Measurements from ENCODE around the gene ARPC1B.
A peak's percentile ranks its signal among the peaks of the same experiment; 100 is the strongest.
"Not testable (repeated sequence)": the region's sequence is repeated elsewhere in the genome, so short reads cannot be mapped to it uniquely, and the experiment has no call there.

ARPC1B gene

DNA sequence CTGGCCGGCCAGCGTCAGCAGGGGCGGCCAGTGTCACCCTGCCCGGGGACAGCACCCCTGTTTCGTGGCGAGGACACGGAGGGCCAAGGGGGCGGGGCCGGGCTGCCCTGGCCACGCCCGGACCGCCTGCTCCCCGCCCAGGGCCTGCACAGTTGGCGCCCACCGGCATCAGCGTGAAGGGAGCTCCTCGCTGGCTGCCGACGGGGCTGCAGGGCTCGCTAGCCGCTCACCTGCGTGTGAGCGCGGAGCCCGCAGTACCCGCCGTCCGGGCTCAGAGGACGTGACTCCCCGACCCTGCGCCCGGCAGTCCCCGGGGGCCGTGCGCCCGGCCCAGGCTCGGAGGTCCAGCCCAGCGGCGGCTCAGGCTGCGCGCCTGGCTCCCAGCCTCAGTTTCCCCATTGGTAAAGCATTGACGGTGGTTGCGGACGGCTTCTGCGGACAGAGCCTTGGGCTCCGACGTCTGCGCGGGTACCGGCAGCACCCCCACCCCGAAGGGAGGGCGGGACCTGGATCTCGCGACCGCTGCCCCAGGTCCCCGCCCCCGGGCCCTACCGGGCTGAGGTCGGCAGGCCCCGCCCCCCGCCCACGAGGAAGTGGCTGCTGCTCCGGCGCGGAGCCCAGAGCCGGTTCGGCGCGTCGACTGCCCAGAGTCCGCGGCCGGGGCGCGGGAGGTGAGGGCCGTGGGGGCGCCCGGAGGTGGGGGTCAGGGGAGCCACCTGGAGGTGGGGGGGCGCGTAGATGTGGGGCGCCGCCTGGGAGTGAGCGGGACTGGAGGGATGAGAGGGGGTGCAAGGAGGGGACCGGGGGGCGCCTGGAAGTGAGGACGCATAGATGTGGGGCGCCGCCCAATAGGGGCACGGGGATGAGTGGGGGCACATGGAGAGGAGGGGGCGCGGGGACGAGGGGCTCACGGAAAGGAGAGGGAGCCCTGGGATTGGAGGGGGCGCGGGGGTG lies at the start of gene ARPC1B:
ARPC1B (plus strand) TSS at position 620 of the 954 bp plus-strand sequence. CDS start 10,985 bp downstream, outside the sequence.
- DNase-seq (ENCODE audit: low spot score), result peak; percentile 97

DNA sequence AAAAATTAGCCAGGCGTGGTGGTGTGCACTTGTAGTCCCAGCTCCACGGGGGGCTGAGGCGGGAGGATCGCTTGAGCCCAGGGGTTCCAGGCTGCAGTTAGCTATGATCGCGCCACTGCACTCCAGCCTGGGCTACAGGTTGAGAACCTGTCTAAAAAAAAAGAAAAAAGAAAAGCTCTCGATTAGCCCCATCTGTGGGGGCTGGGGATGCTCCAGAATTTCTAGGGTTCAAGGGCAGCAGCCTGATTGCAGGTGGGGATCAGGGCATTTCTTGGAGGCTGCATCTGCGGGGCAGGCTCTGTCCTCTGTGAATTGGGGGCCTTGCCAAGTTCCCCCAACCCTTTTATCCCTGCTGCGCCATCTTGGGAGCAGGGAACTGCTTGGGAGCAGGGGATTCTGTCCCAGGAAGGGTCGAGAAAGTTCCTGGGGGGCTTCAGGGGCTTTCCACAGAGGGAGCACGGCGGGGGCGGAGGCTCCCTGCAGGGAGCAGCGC lies 49.5 kb upstream of the ARPC1B start:
- DNase-seq (ENCODE audit: low spot score), result no peak

DNA sequence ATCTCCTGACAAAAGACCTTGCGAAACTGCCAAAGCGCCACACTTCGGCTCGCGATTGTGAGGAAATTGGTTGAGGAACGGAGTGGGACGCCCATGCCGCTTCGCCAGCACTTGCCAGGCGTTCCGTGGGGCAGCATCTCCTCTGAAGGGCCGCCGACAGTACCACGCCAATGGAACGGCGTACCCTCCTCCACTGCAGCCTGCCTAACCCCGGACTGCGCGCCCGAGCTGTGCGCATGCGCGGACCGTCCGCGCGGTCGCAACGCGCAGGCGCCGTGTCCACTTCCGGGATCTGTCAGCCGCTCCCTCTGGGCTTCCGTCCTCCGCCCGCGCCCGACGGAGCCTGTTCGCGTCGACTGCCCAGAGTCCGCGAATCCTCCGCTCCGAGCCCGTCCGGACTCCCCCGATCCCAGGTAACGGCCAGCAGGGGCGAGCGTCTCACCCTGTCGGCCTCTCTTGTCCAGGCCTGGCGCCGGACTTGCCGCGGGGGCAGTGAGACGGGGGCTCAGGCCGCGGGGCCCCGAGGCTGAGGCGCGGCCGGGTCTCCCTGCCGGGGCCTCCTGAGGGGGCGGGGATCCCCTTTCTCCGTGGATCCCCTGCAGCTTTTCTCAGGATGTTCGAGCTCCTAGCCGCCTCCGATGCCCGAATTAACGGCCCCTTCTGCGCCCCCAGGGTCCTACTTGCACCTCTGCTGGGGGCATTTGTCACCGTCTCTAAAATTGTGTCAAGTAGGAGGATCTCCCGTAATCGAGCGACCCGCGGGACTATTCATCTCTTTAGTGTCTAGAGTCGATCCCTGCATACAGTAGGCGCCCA lies 48.7 kb upstream of the ARPC1B start, which contains the start of gene ARPC1A:
ARPC1A (plus strand) TSS at position 307 of the 816 bp plus-strand sequence. CDS start 7,456 bp downstream, outside the sequence.
- peak; percentile 100 for DNase-seq (ENCODE audit: low spot score)

DNA sequence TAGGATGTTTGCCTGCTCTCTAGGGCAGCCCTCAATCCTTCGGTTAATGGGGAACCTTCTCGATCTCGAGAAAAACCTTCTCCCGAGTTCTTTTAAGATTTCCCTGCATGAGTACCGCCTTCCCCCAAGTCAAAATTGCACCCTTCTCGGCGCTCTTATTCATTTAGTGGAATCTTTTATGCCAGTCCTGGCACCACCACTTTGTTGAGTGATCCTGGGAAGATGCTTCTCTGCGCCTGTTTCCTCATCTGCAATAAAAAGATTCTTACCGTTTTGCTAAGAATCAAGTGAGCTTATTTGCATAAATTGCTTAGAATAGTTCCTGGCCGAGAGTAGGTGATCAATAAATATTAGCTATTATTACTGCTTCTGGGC lies 48.1 kb upstream of the ARPC1B start:
- no peak for DNase-seq (ENCODE audit: low spot score)

DNA sequence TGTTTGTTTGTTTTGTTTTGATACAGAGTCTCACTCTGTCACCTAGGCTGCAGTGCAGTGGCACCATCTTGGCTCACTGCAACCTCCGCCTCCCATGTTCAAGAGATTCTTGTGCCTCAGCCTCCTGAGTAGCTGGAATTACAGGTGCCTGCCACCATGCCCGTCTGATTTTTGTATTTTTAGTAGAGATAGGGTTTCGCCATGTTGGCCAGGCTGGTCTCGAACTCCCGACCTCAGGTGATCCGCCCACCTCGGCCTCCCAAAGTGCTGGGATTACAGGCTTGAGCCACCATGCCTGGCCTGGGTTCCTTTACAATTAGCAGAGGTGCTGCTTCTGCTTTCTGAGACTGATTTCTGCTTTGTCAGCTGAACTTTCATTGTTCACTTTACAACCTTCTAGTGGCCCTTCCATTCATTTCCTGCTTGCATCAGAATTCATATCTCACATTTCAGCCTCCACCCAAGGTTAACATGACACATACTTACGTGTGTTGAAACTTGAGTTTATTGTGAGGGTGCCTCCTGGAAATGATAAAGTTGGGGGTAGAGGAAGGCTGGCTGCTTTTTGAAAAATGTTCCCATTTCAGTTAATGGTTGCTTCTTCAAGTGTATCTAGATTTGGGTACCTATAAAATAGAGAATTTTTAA lies 44.1 kb upstream of the ARPC1B start:
- DNase-seq (ENCODE audit: low spot score), result peak; percentile 56

DNA sequence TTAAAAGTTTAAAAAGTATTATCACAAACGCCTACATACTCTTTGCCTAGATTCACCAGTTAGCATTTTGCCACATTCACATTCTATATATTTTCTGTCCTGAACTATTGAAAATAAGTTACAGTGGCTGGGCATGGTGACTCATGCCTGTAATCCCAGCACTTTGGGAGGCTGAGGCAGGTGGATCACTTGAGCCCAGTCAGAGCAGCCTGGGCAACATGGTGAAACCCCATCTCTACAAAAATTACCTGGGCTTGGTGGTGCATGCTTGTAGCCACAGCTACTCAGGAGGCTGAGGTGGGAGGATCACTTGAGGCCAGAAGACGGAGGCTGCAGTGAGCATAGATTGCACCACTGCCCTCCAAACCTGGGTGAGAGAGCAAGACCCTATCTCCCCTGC lies 43.5 kb upstream of the ARPC1B start:
- no peak for DNase-seq (ENCODE audit: low spot score)

DNA sequence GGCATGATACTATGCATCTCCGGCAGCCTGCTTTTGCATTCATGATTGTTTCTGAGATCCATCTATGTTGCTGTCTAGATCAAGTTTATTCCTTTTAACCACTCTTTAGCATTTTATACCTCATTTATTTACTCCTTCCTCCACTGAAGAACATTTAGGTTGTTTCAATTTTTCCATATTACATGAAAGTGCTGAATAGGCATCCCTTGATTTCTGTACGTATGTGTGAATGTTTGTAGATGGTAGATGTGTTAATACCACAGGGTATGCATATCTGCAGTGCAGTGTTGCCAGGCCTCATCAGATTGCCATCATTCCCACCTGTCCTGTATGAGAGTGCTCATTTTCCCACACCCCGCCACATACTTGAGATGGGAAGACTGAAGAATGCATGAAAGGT lies 34.9 kb upstream of the ARPC1B start:
- no peak for DNase-seq (ENCODE audit: low spot score)

DNA sequence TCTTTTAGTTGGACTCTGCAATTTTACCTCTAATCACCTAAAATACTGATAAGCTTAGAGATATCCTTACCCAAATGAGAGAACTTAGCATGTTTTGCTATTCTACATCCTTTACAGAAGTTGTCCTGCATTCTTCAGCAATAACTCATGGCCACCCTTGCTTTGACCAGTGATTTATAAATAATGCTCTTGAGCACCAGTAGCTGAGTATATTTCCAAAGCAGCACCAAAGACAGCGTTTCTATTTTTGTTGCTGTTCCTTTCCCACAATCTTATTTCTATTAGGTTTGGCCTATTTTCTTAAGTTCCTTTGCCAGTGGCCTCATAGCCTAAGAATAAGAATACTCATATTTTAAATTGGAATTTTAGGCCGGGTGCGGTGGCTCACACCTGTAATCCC lies 33.9 kb upstream of the ARPC1B start:
- no peak for DNase-seq (ENCODE audit: low spot score)

DNA sequence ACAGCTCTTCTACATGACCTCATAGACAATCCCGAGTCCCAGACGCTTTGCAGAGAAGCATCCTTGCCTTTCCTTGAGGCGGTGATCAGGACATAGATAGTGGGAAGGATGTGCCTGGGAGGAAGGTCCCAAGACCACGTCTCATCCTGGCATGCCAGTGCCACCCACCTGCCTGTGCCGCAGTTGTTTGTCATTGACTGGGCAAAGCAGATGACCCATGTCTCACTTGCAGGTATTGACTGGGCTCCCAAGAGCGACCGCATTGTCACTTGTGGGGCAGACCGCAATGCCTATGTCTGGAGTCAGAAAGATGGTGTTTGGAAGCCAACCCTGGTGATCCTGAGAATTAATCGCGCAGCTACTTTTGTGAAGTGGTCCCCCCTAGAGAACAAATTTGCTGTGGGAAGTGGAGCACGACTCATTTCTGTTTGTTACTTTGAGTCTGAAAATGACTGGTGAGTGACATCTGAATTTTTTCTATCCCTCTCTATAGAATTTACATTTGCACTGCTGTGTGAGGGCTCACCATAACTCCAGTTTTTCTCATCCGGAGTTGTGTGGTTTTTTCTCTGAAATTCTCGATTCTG lies 30.4 kb upstream of the ARPC1B start:
- DNase-seq (ENCODE audit: low spot score), result no peak

DNA sequence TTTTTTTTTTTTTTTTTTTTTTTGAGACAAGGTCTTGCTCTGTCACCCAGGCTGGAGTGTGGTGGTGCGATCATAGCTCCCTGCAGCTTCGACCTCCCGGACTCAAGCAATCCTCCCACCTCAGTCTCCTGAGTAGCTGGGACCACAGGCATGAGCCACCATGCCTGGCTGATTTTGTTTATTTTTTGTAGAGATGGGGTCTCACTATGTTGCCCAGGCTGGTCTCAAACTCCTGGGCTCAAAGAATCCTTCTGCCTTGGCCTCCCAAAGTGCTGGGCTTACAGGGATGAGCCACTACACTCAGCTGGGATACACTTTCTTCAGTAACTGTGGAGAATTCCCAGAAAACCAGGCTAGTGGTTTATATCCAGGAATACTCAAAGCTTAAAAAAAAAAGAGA lies 23.9 kb upstream of the ARPC1B start:
- not testable (repeated sequence) for DNase-seq (ENCODE audit: low spot score)

DNA sequence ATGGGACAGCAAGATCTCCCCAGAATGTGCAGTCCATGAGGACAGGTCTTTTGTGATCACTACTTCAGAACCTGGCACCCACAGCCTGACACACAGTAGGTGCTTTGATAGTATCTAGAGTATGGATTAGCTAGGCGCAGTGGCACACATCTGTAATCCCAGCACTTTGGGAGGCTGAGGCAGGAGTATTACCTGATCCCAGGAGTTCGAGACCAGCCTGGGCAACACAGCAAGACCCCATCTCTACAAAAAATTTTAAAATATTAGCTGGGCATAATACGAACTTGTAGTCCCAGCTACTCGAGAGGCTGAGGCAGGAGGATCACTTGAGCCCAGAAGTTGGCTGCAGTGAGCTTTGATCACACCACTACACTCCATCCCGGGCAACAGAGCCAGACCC lies 22.3 kb upstream of the ARPC1B start:
- no peak for DNase-seq (ENCODE audit: low spot score)

DNA sequence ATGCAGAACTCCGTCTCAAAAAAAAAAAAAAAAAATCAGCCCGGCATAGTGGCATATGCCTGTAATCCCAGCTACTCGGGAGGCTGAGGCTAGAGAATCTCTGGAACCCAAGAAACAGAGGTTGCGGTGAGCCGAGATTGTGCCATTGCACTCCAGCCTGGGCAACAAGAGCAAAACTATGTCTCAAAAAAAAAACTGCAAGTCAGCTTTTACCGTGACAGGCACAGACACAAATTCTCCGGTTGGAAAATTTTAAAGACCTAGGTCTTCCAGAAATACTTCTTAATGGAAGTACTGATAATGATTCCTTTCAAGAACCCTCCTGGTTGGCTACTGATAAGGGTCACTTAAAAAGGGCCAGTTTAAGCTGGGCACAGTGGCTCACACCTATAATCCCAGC lies 19.4 kb upstream of the ARPC1B start:
- no peak for DNase-seq (ENCODE audit: low spot score)

DNA sequence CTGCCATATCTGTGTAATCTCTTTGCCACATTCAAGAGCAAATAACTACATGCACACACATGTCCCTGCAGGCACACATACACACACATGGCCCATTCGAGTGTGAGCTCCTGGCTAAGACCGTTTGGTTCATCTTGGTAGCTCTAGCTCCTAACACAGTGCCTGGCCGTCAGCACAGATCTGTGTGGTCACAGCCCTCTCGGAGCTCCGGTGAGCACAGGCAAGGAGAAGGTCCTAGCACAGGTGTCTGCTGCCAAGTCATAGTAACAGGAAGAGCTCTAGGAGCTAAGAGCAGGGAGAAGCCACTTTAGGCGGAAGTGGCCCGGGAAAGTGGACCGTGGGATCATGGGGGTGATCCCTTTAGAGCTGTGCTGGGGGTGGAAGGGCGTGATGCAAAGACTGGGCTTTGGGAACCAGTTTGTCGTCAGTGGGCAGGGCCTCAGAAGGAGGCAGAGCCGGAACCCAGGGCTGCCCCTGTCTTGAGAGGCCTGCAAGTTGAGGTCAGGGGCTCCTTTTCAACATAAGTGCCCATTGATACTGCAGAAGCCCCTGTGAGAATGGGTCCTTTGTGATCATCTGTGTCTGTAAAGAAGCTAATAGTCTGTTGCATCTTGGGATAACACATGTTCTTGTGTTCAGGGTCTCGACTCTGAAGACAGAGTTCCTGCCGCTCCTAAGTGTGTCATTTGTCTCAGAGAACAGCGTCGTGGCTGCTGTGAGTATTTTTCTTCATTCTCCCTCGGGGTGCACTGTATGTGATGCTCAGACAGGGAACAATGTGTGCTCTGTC lies 16.6 kb upstream of the ARPC1B start:
- no peak for DNase-seq (ENCODE audit: low spot score)

DNA sequence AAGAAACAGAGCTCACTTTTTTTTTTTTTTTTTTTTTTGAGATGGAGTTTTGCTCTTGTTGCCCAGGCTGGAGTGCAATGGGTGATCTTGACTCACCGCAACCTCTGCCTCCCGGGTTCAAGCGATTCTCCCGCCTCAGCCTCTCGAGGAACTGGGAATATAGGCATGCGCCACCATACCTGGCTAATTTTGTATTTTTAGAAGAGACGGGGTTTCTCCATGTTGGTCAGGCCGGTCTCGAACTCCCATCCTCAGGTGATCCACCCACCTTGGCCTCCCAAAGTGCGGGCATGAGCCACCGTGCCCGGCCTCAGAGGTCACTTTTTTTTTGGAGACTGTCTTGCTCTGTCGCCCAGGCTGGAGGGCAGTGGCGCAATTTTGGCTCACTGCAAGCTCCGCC lies 16.0 kb upstream of the ARPC1B start:
- DNase-seq (ENCODE audit: low spot score), result not testable (repeated sequence)

DNA sequence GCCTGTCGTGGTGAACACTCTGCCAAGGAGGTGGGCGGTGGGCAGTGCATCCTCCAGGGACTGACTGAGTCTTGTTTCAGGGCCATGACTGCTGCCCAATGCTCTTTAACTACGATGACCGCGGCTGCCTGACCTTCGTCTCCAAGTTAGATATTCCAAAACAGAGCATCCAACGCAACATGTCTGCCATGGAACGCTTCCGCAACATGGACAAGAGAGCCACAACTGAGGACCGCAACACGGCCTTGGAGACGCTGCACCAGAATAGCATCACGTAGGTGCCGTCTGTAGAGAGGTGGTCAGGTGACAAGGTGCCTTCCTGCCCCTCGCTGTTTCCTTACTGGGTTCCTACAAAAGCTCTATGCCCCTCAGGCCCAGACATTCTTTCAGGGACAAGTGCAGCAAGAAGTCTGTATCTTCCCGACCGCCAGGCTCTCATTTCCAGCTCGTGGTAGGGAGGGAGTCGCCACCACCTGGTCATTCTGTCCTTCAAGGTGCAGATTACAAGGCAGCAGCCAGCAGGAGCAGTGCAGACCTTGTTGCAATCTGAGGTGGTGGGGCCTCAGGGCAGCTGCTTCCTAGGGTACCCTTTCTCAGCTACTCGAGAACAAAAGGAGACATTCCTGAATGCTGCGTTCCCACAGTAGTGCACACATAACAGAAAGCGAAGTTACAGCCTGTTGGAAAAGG lies 14.9 kb upstream of the ARPC1B start:
- DNase-seq (ENCODE audit: low spot score), result no peak

DNA sequence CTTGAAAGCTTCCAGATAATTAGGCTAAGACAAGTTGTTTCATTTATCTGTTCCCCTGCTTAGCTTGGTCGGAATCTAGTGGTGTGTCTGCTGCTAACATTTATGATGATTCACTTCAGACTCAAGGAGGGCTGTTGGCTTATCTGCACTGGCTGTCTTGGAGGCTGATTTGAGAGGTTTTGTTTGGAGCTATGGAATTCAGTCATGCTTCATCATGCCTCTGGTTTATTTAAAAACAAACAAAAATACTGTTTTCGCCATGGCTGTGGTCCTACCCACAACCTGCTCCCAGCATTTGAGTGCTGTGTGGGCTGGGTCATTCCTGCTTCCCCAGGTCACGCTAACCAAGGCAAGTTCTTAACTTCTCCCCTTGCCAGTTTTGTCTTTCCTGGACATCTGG lies 11.7 kb upstream of the ARPC1B start:
- peak; percentile 82 for DNase-seq (ENCODE audit: low spot score)

DNA sequence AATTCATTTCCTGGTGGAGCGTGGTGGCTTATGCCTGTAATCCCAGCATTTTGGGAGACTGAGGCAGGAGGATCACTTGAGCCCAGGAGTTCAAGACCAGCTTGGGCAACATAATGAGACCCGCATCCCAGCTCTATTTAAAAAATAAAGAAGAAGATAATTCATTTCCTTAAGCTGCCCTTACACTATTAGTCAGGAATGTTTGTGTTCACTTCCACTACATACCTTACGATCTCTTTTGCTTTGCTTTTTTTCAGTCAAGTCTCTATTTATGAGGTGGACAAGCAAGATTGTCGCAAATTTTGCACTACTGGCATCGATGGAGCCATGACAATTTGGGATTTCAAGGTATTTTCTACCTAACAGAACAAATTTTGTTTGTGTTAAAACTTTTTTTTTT lies 11.2 kb upstream of the ARPC1B start:
- no peak for DNase-seq (ENCODE audit: low spot score)

DNA sequence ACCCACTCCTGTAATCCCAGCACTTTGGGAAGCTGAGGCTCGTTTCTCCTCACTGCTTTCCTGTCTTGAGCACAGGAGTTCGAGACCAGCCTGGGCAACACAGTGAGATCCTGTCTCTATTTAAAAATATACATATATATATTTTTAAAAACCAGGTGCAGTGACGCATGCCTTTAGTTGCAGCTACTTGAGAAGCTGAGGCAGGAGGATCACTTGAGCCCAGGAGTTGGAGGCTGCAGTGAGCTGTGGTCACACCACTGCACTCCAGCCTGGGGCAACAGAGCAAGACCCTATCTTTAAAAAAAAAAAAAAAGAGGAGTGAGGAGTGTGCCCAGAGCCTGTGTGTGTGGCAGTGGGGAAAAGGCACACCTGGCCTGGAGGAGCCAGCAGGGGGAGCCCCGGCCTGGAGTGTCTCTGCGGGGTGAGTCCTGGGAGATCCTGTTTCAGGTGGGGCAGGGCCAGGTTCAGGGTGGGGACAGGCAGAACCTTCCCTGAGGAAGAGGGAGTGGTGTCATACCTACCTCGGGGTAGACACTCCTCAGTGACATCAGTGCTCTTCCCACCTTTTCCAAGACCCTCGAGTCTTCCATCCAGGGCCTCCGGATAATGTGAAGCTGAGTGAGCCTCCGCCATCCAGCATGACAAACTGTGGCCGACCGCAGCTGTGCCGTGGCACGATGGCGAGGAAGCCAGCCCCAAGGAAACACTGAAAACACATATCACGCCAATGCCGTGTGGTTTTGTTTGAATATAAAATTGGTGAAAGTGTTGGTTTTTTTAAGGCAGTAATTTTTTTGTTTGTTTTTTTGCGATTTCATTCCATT lies 9.0 kb upstream of the ARPC1B start:
- no peak for DNase-seq (ENCODE audit: low spot score)

DNA sequence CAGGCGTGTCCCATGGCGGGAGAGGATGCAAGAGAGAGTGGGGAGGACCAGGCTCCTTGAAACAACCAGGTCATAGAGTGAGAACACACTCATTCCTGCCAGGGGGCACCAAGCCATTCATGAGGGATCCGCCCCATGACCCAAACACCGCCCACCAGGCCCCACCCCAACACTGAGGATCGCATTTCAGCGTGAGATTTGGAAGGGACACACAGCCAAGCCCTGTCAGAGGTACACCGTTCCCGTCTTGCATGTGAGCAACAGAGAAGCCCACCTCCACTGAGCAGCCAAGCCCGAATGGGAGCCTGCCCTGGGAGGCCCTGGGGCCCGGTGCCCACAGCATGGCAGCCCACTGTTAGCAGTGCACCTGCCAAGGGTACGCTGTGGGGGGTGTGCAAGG lies 7.9 kb upstream of the ARPC1B start:
- no peak for DNase-seq (ENCODE audit: low spot score)
